Neural progenitor cell (in vitro differentiated cells): ENCODE measurements around the gene KRTAP5-2. TPM values are rescaled to one million over a fixed set of nuclear protein-coding genes. Genes with fewer than 3 reads are reported as not detected.
"Not testable (repeated sequence)": the region's sequence is repeated elsewhere in the genome, so short reads cannot be mapped to it uniquely, and the experiment has no call there.

Experiments used
- DNase-seq: peaks from one replicate; pipeline ENCODE4 v3.0.0-alpha.2; 2016; ENCODE audit warnings: low spot score
- H2AFZ ChIP-seq: fragments of 200-600 bp; sonication (generic); replicated peaks from 2 replicates; pipeline ENCODE4 v1.6.1; 2016; ENCODE audit warnings: antibody characterized with exemption
- H3F3A ChIP-seq: fragments of 200-600 bp; sonication (generic); 2 replicates; pipeline ENCODE4 v1.6.1; 2016; ENCODE audit warnings: antibody characterized with exemption, low read depth
- H3K27ac ChIP-seq: fragments of 200-600 bp; sonication (generic); 2 replicates; pipeline ENCODE4 v1.5.1; 2016; ENCODE audit warnings: mild to moderate bottlenecking
- H3K27me3 ChIP-seq: fragments of 200-600 bp; sonication (generic); 2 replicates; pipeline ENCODE4 v1.6.1; 2016; ENCODE audit warnings: mild to moderate bottlenecking, moderate library complexity
- H3K36me3 ChIP-seq: fragments of 200-600 bp; sonication (generic); 2 replicates; pipeline ENCODE4 v1.5.1; 2016
- H3K4me1 ChIP-seq: fragments of 200-600 bp; sonication (generic); 2 replicates; pipeline ENCODE4 v1.6.1; 2016; ENCODE audit warnings: mixed run types
- H3K4me2 ChIP-seq: fragments of 200-600 bp; sonication (generic); 2 replicates; pipeline ENCODE4 v1.6.1; 2016
- H3K4me3 ChIP-seq: fragments of 200-600 bp; sonication (generic); 2 replicates; pipeline ENCODE4 v1.5.1; 2016
- H3K79me2 ChIP-seq: fragments of 200-600 bp; sonication (generic); 2 replicates; pipeline ENCODE4 v1.6.1; 2016; ENCODE audit warnings: low read depth
- H3K9ac ChIP-seq: fragments of 200-600 bp; sonication (generic); 2 replicates; pipeline ENCODE4 v1.6.1; 2016
- H3K9me3 ChIP-seq: fragments of 200-600 bp; sonication (generic); 2 replicates; pipeline ENCODE4 v1.5.1; 2016; ENCODE audit warnings: low read depth
- H4K20me1 ChIP-seq: fragments of 200-600 bp; sonication (generic); 2 replicates; pipeline ENCODE4 v1.6.1; 2016; ENCODE audit warnings: low read depth
- H3K27ac Mint-ChIP-seq: 3 replicates; pipeline ENCODE4 v1.8.0; 2021; ENCODE audit warnings: mixed read lengths
- H3K27me3 Mint-ChIP-seq: 2 replicates; pipeline ENCODE4 v1.8.0; 2022; ENCODE audit warnings: low read depth, mild to moderate bottlenecking, inconsistent platforms, moderate library complexity, mixed read lengths; ENCODE audit not compliant: insufficient read depth
- H3K36me3 Mint-ChIP-seq: 3 replicates; pipeline ENCODE4 v1.8.0; 2021; ENCODE audit warnings: mixed read lengths
- H3K4me1 Mint-ChIP-seq: 3 replicates; pipeline ENCODE4 v1.8.0; 2021; ENCODE audit warnings: mixed read lengths
- H3K4me3 Mint-ChIP-seq: 3 replicates; pipeline ENCODE4 v1.8.0; 2021; ENCODE audit warnings: mild to moderate bottlenecking, moderate library complexity, mixed read lengths
- H3K9me3 Mint-ChIP-seq: 3 replicates; pipeline ENCODE4 v1.8.0; 2020; ENCODE audit warnings: mixed read lengths
- CTCF ChIP-seq: fragments of 200-600 bp; sonication (generic); IDR thresholded peaks from 2 replicates; pipeline ENCODE4 v1.5.1; 2017; ENCODE audit warnings: antibody characterized with exemption, mild to moderate bottlenecking
- EZH2 ChIP-seq: fragments of 200-600 bp; sonication (generic); IDR thresholded peaks from 2 replicates; pipeline ENCODE4 v1.6.1; 2017; ENCODE audit warnings: antibody characterized with exemption, mild to moderate bottlenecking, moderate library complexity
- EZH2phosphoT487 ChIP-seq: fragments of 200-600 bp; sonication (generic); IDR thresholded peaks from 2 replicates; pipeline ENCODE4 v1.6.1; 2017; ENCODE audit warnings: antibody characterized with exemption
- total RNA-seq: library from RNA; depleted of rRNA; stranded (reverse); fragments of >200 nt; gene quantifications from 2 replicates; pipeline ENCODE4 v1.2.3, GENCODE V29; 2015; ENCODE audit warnings: low replicate concordance

KRTAP5-2 gene
- total RNA-seq, 1 donor from 2014 or later = not detected

- Histone ChIP-seq H3K27me3 (peaks cover 38% of the 10 kb centered on the region), H4K20me1 (no peaks in the 10 kb centered on the region), H3K79me2 (no peaks in the 10 kb centered on the region), H3K27ac (no peak overlapping the region), H3K36me3 (no peaks in the 10 kb centered on the region), H3K4me1 (no peaks in the 10 kb centered on the region), H3K4me3 (no peak overlapping the region), H3K9me3 (no peaks in the 10 kb centered on the region), H3F3A (no peaks in the 10 kb centered on the region), H3K9ac (no peak overlapping the region), H3K4me2 (no peak overlapping the region), H2AFZ (no peak overlapping the region)
- DNase-seq = no peak
- Mint-ChIP-seq H3K9me3 (peaks cover 5% of the 10 kb centered on the region), H3K27ac (no peak overlapping the region), H3K36me3 (no peaks in the 10 kb centered on the region), H3K4me3 (no peak overlapping the region), H3K27me3 (peaks cover 16% of the 10 kb centered on the region), H3K4me1 (no peaks in the 10 kb centered on the region)
- TF ChIP-seq EZH2 = no peak
- TF ChIP-seq EZH2phosphoT487 = no peak
- TF ChIP-seq CTCF = no peak
Measured at GRCh38 chr11:1586699-1587098, 11.4 kb downstream of the KRTAP5-2 start.

- not testable (repeated sequence) for H3K4me3 Mint-ChIP-seq, H3K4me3 ChIP-seq, H3K4me2 ChIP-seq, H2AFZ ChIP-seq, H3K27ac Mint-ChIP-seq, H4K20me1 ChIP-seq, H3K36me3 ChIP-seq, H3K4me1 ChIP-seq, H3K79me2 ChIP-seq, H3K36me3 Mint-ChIP-seq, H3K27ac ChIP-seq, DNase-seq, H3K4me1 Mint-ChIP-seq, H3K9me3 ChIP-seq, H3F3A ChIP-seq, H3K9ac ChIP-seq
- Mint-ChIP-seq H3K27me3 (peaks cover 15% of the 10 kb centered on the region), H3K9me3 (peaks cover 11% of the 10 kb centered on the region)
- peaks cover 24% of the 10 kb centered on the region for H3K27me3 ChIP-seq
Measured at GRCh38 chr11:1584661-1585370, 13.3 kb downstream of the KRTAP5-2 start, which contains the start of gene KRTAP5-1. Gene KRTAP5-1, minus strand, starts transcription at chr11:1585283. Its CDS starts 34 bp downstream, at chr11:1585249.

GRCh38 chr11:1582909-1583308 is 15.2 kb downstream of the KRTAP5-2 start:
- H3K27ac Mint-ChIP-seq, H3K9me3 ChIP-seq, H3K4me3 ChIP-seq, H3K4me1 Mint-ChIP-seq, H2AFZ ChIP-seq, H3K9ac ChIP-seq, H3F3A ChIP-seq, H3K4me2 ChIP-seq, H3K27ac ChIP-seq, H4K20me1 ChIP-seq, H3K36me3 Mint-ChIP-seq, H3K4me1 ChIP-seq, H3K4me3 Mint-ChIP-seq, H3K79me2 ChIP-seq, H3K36me3 ChIP-seq, DNase-seq: not testable (repeated sequence)
- peaks cover 18% of the 10 kb centered on the region for H3K9me3 Mint-ChIP-seq
- peaks cover 24% of the 10 kb centered on the region for H3K27me3 ChIP-seq
- H3K27me3 Mint-ChIP-seq = peaks cover 16% of the 10 kb centered on the region

GRCh38 chr11:1581976-1582375 is 16.1 kb downstream of the KRTAP5-2 start:
- Mint-ChIP-seq H3K4me3 (no peak overlapping the region), H3K27me3 (peaks cover 16% of the 10 kb centered on the region), H3K4me1 (no peaks in the 10 kb centered on the region), H3K27ac (no peak overlapping the region), H3K9me3 (peaks cover 18% of the 10 kb centered on the region), H3K36me3 (no peaks in the 10 kb centered on the region)
- no peaks in the 10 kb centered on the region for H3F3A ChIP-seq
- peaks cover 24% of the 10 kb centered on the region for H3K27me3 ChIP-seq
- H3K27ac ChIP-seq = no peak overlapping the region
- H4K20me1 ChIP-seq = no peaks in the 10 kb centered on the region
- DNase-seq = no peak
- H3K36me3 ChIP-seq = no peaks in the 10 kb centered on the region
- H2AFZ ChIP-seq = no peak overlapping the region
- H3K4me1 ChIP-seq = no peaks in the 10 kb centered on the region
- TF ChIP-seq CTCF (no peak), EZH2 (no peak), EZH2phosphoT487 (no peak)
- no peaks in the 10 kb centered on the region for H3K9me3 ChIP-seq
- H3K4me2 ChIP-seq = no peak overlapping the region
- H3K79me2 ChIP-seq = no peaks in the 10 kb centered on the region
- no peak overlapping the region for H3K4me3 ChIP-seq
- H3K9ac ChIP-seq = no peak overlapping the region
